ENCODE measurements around the gene EMC1. TPM values are rescaled to one million over a fixed set of nuclear protein-coding genes. Genes with fewer than 3 reads are reported as not detected.

EMC1 gene
- total and polyA plus RNA-seq, 2 donors (not counting 1 experiment from before 2014, with no cell fraction given) = 25.8 to 45.5 TPM

GRCh38 chr1:19220991-19221390, 30.3 kb downstream of the EMC1 start:
- H3K4me1 Mint-ChIP-seq = peaks cover 4% of the 10 kb centered on the region
- no peak overlapping the region for H3K9ac ChIP-seq (ENCODE audit: low read length)
- ChIA-PET POLR2A (interaction anchor here (0.7 kb wide), 2 partner anchors 102 to 524 kb away, joined by 5 to 7 read pairs; no protein-coding TSS in a partner anchor), CTCF (interaction anchor here (1.1 kb wide), 1 partner anchor 21 kb away, joined by 3 read pairs; no protein-coding TSS in a partner anchor)
- H3K27me3 ChIP-seq (replicated peaks in 1 of 4; ENCODE audit: control extremely low read depth in 1 of 4, control insufficient read depth in 3 of 4, insufficient read depth in 4 of 4, low read length in 3 of 4) = no peaks in the 10 kb centered on the region
- H3K4me1 ChIP-seq (ENCODE audit: control insufficient read depth in 2 of 2, insufficient read depth in 2 of 2, low read length in 2 of 2) = no peaks in the 10 kb centered on the region
- H3K4me3 Mint-ChIP-seq = no peak overlapping the region
- DNase-seq (no peak), ATAC-seq (ENCODE audit: low read depth) (no peak)
- no peaks in the 10 kb centered on the region for H3K9me3 ChIP-seq (ENCODE audit: control extremely low read depth in 1 of 3, control insufficient read depth in 2 of 3, insufficient read depth in 1 of 3, low read length in 2 of 3)
- H3K36me3 ChIP-seq (replicated peaks in 1 of 2; ENCODE audit: control extremely low read depth in 1 of 2, control insufficient read depth in 1 of 2, extremely low read depth in 1 of 2, insufficient read depth in 2 of 2, low read length in 1 of 2) = peaks cover 0 to 70% of the 10 kb centered on the region in 2 experiments
- H3K27ac Mint-ChIP-seq = no peak overlapping the region
- TF ChIP-seq CTCF (IDR thresholded peaks at IDR 0.05) (no peak), EZH2 (IDR thresholded peaks at IDR 0.05; ENCODE audit: borderline replicate concordance, insufficient read depth, low read depth, low read length, poor library complexity, severe bottlenecking) (no peak)
- no peak overlapping the region for H3K4me2 ChIP-seq (replicated peaks; ENCODE audit: low read depth, low read length, poor library complexity, severe bottlenecking)
- no peak overlapping the region for H3K27ac ChIP-seq (ENCODE audit: low read length in 2 of 2)
- intact Hi-C loops (cut with micrococcal nuclease) = no loop called here
- H4K20me1 ChIP-seq (ENCODE audit: control insufficient read depth, insufficient read depth, low read length, poor library complexity, severe bottlenecking) = peaks cover 3% of the 10 kb centered on the region
- H3K79me2 ChIP-seq (ENCODE audit: control insufficient read depth, insufficient read depth, low read length) = peaks cover 6% of the 10 kb centered on the region
- H3K4me3 ChIP-seq (ENCODE audit: control extremely low read depth in 1 of 5, extremely low read depth in 1 of 5, insufficient read depth in 1 of 5, low read depth in 2 of 5, low read length in 4 of 5) = no peak overlapping the region
- H3K9me3 Mint-ChIP-seq (ENCODE audit: insufficient read depth) = no peaks in the 10 kb centered on the region
- 77% methylated on average over 5 of the region's 7 CpGs for WGBS (ENCODE audit: insufficient coverage)
- no peak overlapping the region for H2AFZ ChIP-seq (ENCODE audit: insufficient read depth, low read depth, low read length, poor library complexity, severe bottlenecking)
- no peaks in the 10 kb centered on the region for H3K27me3 Mint-ChIP-seq

- no peak for ATAC-seq (ENCODE audit: low read depth)
- no peak overlapping the region for H3K27ac ChIP-seq (ENCODE audit: low read length in 2 of 2)
- POLR2A ChIA-PET = no interaction called here
These were observed 31.1 kb downstream of the EMC1 start for GRCh38 chr1:19220080-19220846.

More at GRCh38 chr1:19220080-19220846, 31.1 kb downstream of the EMC1 start:
- DNase-seq = no peak
- no peak for TF ChIP-seq EZH2 (IDR thresholded peaks at IDR 0.05; ENCODE audit: borderline replicate concordance, insufficient read depth, low read depth, low read length, poor library complexity, severe bottlenecking)
- TF ChIP-seq CTCF (IDR thresholded peaks at IDR 0.05) = no peak
- Histone ChIP-seq H2AFZ (ENCODE audit: insufficient read depth, low read depth, low read length, poor library complexity, severe bottlenecking) (no peak overlapping the region), H3K4me1 (ENCODE audit: control insufficient read depth in 2 of 2, insufficient read depth in 2 of 2, low read length in 2 of 2) (no peaks in the 10 kb centered on the region), H3K4me2 (replicated peaks; ENCODE audit: low read depth, low read length, poor library complexity, severe bottlenecking) (no peak overlapping the region), H3K27me3 (replicated peaks in 1 of 4; ENCODE audit: control extremely low read depth in 1 of 4, control insufficient read depth in 3 of 4, insufficient read depth in 4 of 4, low read length in 3 of 4) (no peaks in the 10 kb centered on the region), H3K9ac (ENCODE audit: low read length) (no peak overlapping the region), H4K20me1 (ENCODE audit: control insufficient read depth, insufficient read depth, low read length, poor library complexity, severe bottlenecking) (peaks cover 3% of the 10 kb centered on the region), H3K79me2 (ENCODE audit: control insufficient read depth, insufficient read depth, low read length) (no peaks in the 10 kb centered on the region), H3K36me3 (replicated peaks in 1 of 2; ENCODE audit: control extremely low read depth in 1 of 2, control insufficient read depth in 1 of 2, extremely low read depth in 1 of 2, insufficient read depth in 2 of 2, low read length in 1 of 2) (peaks cover 0 to 62% of the 10 kb centered on the region in 2 experiments), H3K4me3 (ENCODE audit: control extremely low read depth in 1 of 5, extremely low read depth in 1 of 5, insufficient read depth in 1 of 5, low read depth in 2 of 5, low read length in 4 of 5) (no peak overlapping the region), H3K9me3 (ENCODE audit: control extremely low read depth in 1 of 3, control insufficient read depth in 2 of 3, insufficient read depth in 1 of 3, low read length in 2 of 3) (no peaks in the 10 kb centered on the region)
- Mint-ChIP-seq H3K4me1 (peaks cover 4% of the 10 kb centered on the region), H3K9me3 (ENCODE audit: insufficient read depth) (no peaks in the 10 kb centered on the region), H3K27me3 (no peaks in the 10 kb centered on the region), H3K4me3 (no peak overlapping the region), H3K27ac (no peak overlapping the region)
- WGBS (ENCODE audit: insufficient coverage) = 81% methylated on average over 6 of the region's 8 CpGs
- CTCF ChIA-PET = interaction anchor here (1.1 kb wide), 1 partner anchor 20 kb away, joined by 3 read pairs; no protein-coding TSS in a partner anchor
- intact Hi-C loops (cut with micrococcal nuclease) = no loop called here

All from B cell (primary cell).